Right hindlimb (tissue), 1 donor: ENCODE data around the gene GAPVD1.
"Not testable (repeated sequence)": the region's sequence is repeated elsewhere in the genome, so short reads cannot be mapped to it uniquely, and the experiment has no call there.

ENCODE experiments used
- DNase-seq: peaks from one replicate; pipeline ENCODE4 v3.0.0-alpha.2; 2018

GAPVD1 gene

GRCh38 chr9:125377584-125378250 is 116.1 kb downstream of the GAPVD1 start:
- no peak for DNase-seq

- DNase-seq, result no peak
These were observed 117.2 kb downstream of the GAPVD1 start for GRCh38 chr9:125378778-125379177.

DNA sequence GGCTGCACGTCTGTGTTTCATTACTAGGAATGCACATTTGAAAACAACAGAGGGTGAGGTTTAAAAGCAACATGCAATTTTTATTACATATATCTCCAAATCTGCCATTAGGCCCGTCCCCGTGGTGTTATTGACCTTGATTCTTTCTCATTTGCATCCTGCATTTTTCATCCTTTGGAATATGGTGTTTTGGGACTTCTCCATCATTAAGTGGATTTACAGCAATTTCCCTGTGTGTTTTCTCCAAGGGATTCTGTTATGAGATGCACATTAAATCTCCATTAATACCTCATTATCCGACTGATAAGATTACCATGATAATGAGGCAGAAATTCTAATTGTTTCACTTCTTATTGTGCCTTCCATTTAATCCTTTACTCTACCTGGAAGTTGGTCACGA is 117.6 kb downstream of the GAPVD1 start:
- DNase-seq, result no peak

GRCh38 chr9:125380406-125380805 is 118.8 kb downstream of the GAPVD1 start:
- DNase-seq, result no peak

- no peak for DNase-seq
These were observed 126.4 kb downstream of the GAPVD1 start for GRCh38 chr9:125387861-125388524.

- no peak for DNase-seq
These were observed 127.4 kb downstream of the GAPVD1 start for GRCh38 chr9:125388978-125389377.

DNA sequence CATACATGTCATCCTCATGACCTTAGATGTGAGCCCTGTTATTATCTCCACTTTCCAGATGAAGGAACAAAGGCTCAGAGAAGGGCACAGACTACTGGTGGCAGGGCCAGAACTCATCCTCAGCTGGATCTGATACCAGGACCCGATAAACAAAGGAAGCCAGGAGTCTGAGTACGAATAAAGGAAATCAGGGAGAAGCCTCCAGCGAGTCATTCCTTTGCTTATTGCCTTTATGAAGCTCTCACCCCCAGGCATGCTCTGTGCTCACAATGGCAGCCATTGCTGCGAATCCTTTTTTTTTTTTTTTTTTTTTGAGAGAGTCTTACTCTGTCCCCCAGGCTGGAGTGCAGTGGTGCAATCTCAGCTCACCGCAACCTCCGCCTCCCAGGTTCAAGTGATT is 130.1 kb downstream of the GAPVD1 start:
- no peak for DNase-seq

DNA sequence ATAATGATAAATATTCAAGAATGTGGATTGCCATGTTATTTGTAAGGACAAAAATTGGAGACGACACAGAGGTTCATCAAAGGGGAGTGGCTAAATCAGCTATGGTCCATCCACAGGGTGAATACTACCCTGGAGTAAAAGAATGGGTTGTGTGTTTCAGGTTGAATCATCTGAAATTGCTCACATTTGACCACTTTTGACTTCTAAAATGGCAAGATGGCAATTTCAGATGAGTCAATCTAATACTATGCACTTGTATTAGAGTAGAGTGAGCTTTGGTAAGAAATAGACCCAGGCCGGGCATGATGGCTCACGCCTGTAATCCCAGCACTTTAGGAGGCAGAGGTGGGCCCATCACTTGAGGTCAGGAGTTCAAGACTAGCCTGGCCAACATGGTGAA is 131.8 kb downstream of the GAPVD1 start:
- DNase-seq, result no peak

- DNase-seq, result no peak
These were observed 135.2 kb downstream of the GAPVD1 start for GRCh38 chr9:125396799-125397198.

DNA sequence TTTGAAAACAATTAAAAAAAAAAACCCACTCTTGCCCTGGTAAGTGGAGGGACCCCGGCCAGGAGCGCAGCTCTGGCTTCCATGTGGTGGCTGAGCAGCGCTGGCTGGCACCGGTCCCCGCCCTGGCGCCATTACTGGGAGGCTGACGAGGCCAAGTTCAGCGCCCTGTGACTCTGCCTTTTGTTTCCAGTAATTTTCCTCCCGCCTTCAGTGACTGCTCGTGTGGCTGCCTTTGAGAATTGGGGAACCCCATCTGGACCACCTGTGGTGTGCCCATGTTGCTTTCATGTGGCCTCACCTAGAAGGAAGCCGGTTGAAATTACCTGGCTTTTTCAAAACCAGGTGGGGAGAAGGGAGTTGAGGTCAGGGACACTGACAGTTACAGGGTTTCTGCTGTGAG is 136.1 kb downstream of the GAPVD1 start:
- DNase-seq, result no peak

DNA sequence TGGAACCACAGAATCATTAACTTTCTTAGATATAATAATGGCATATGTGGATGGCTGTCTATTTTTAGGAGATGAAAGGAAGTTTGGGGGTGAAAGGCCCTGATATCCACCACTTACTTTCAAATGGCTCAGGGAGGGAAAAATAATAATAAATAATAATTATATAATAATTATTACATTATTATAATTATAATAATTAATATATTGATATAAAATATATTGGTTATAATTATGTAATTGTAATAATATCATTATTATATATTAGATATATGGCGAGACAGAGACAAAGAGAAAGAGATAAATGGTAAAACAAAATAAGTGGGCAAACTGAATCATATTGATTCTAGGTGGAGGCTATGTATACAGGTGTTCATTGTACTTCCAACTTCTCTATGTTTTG is 136.6 kb downstream of the GAPVD1 start:
- DNase-seq, result no peak

GRCh38 chr9:125399165-125399564 is 137.5 kb downstream of the GAPVD1 start:
- no peak for DNase-seq

DNA sequence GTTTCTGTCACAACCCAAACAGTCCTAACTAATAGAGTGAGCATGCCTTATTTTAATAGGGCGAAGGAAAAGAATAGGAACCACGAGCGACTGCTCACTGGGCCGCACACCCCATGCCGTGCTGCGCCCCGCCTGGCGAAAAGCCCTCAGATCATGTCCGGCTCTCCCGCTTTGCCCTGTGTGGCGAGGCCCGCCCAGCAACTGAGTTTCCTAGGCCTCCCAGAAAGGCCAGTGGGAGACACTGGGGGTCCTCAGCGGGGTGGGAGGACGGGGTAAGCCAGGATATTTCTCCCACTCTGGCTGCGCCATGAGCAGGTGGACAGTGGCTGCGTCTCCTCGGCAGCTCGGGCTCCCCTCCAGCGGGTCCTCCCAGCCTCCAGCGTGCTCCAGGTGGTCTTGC is 138.0 kb downstream of the GAPVD1 start:
- no peak for DNase-seq

GRCh38 chr9:125400232-125400631 is 138.6 kb downstream of the GAPVD1 start:
- DNase-seq, result not testable (repeated sequence)

GRCh38 chr9:125400725-125401716 is 139.4 kb downstream of the GAPVD1 start:
- DNase-seq, result no peak

GRCh38 chr9:125404733-125405132 is 143.1 kb downstream of the GAPVD1 start:
- DNase-seq, result no peak

- DNase-seq, result no peak
These were observed 144.5 kb downstream of the GAPVD1 start for GRCh38 chr9:125405938-125406809.

DNA sequence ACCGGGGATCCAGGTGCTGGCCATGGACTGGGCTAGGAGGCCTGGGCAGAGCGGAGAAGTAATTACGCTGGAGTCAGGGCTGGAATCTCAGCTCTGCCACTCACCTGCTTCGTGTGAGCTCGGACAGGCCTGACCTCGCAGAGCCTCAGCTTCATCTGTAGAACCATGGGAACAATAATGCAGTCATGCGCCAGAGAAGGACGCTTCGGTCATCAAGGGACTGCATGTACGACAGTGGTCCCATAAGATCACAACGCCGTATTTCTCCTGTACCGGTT is 145.1 kb downstream of the GAPVD1 start:
- DNase-seq, result no peak

GRCh38 chr9:125407432-125407973 is 145.9 kb downstream of the GAPVD1 start:
- DNase-seq, result no peak

DNA sequence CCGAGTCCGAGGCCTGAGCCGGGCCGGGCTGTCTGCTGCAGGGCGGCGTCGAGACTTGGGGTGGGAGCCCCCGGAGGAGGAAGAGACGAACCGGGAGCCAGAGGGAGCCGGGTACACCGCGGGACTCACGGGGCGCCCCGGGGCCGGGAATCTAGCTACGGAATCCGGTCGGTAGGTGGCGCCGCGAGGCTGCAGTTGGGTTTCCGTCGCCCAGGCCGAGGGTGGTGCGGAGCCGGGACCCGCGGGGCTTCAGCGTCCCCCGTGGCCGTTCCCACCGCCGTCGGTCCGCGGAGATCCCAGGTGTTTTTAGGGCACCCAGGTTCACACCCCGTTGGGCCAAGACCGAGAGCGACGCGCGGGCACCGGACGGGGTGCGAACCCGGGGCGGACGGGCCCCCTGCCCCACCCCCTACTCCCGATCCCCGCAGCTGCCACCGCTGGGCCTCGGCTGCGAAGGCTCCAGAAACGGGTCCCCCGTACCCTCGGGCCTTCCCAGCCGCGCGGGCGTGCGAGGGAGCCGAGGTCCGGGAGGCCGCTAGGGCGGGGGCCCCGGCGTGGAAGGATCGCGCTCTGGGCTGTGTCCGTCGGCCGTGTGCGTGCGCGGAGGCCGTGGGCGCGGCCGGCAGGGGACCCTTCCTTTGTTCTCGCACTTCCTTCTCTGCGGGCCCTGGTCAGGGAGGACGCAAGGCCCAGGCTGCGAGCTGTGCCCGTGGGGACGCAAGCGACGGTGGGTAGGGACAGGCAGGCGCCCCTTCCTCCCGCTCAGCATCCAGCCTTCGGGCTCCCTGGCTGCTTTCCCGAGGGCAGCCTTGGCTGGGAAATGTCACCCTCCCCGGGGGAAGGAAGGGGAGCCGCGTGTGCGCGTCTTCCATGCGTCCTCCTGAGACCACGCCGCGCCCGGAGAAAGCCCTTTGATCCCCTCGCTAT is 146.6 kb downstream of the GAPVD1 start:
- DNase-seq, result peak; percentile 86

DNA sequence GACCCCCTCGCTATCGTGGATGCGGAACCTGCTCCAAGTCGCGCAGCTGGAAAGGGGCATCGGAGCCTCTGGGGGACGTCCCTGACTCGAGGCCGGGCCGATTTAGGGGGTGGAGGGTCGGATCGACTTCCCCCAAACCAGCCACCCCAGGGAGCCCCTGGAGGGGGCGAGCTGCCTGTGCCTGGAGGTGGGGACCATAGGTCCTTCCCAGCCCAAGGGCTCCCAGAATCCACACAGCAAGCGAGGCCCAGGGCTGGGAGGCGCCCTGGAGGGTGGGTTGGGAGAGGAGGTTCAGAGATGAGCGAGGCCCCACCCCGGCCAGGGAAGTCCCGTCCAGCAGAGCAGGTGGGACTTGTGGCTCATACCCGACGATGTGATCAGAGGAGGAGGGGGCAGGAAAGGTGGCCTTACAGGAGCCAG is 147.6 kb downstream of the GAPVD1 start:
- DNase-seq, result no peak
